GM23338 (cell line): Measurements from ENCODE around the gene FBXO17. TPM values are rescaled to one million over a fixed set of nuclear protein-coding genes. Genes with fewer than 3 reads are reported as not detected.

ENCODE experiments used
- ATAC-seq: fragments of 200-7000 bp; cut with Tn5 transposase; 3 replicates; pipeline ENCODE4 v1.9.1; 2020
- DNase-seq: peaks from one replicate; pipeline ENCODE4 v3.0.0-alpha.2; 2015; ENCODE audit warnings: low spot score
- H2AFZ ChIP-seq: fragments of 200-600 bp; sonication (generic); 2 replicates; pipeline ENCODE4 v1.8.0; 2016; ENCODE audit warnings: antibody characterized with exemption, mild to moderate bottlenecking, moderate library complexity
- H3F3A ChIP-seq: fragments of 200-600 bp; sonication (generic); replicated peaks from 2 replicates; pipeline ENCODE4 v1.8.0; 2017; ENCODE audit warnings: antibody characterized with exemption, mixed run types, low read depth
- H3K27ac ChIP-seq: fragments of 200-600 bp; sonication (generic); 2 replicates; pipeline ENCODE4 v1.6.1; 2016; ENCODE audit warnings: low read depth
- H3K27me3 ChIP-seq: fragments of 200-600 bp; sonication (generic); 2 replicates; pipeline ENCODE4 v1.8.0; 2016; ENCODE audit warnings: mild to moderate bottlenecking, mixed run types, moderate library complexity; ENCODE audit not compliant: insufficient read depth
- H3K36me3 ChIP-seq: fragments of 200-600 bp; sonication (generic); 2 replicates; pipeline ENCODE4 v1.8.0; 2016; ENCODE audit warnings: mild to moderate bottlenecking; ENCODE audit not compliant: insufficient read depth
- H3K4me1 ChIP-seq: fragments of 200-600 bp; sonication (generic); 2 replicates; pipeline ENCODE4 v1.8.0; 2016; ENCODE audit warnings: mild to moderate bottlenecking, moderate library complexity; ENCODE audit not compliant: insufficient read depth
- H3K4me2 ChIP-seq: fragments of 200-600 bp; sonication (generic); 2 replicates; pipeline ENCODE4 v1.7.1; 2017; ENCODE audit warnings: mixed run types
- H3K4me3 ChIP-seq: fragments of 200-600 bp; sonication (generic); 2 replicates; pipeline ENCODE4 v1.6.1; 2016; ENCODE audit warnings: mixed run types
- H3K79me2 ChIP-seq: fragments of 200-600 bp; sonication (generic); replicated peaks from 2 replicates; pipeline ENCODE4 v1.8.0; 2017; ENCODE audit warnings: mild to moderate bottlenecking; ENCODE audit not compliant: insufficient read depth
- H3K9me2 ChIP-seq: fragments of 200-600 bp; sonication (generic); 2 replicates; pipeline ENCODE4 v1.8.0; 2017; ENCODE audit not compliant: insufficient read depth
- H4K20me1 ChIP-seq: fragments of 200-600 bp; sonication (generic); replicated peaks from 2 replicates; pipeline ENCODE4 v1.8.0; 2017; ENCODE audit warnings: mild to moderate bottlenecking; ENCODE audit not compliant: insufficient read depth
- H3K27ac Mint-ChIP-seq: 2 replicates; pipeline ENCODE4 v1.8.0; 2020; ENCODE audit warnings: inconsistent platforms, mild to moderate bottlenecking, moderate library complexity, mixed read lengths
- H3K27me3 Mint-ChIP-seq: 3 replicates; pipeline ENCODE4 v1.8.0; 2022; ENCODE audit warnings: low read depth, mild to moderate bottlenecking, moderate library complexity, mixed read lengths, inconsistent platforms; ENCODE audit not compliant: insufficient read depth, poor library complexity
- H3K36me3 Mint-ChIP-seq: 3 replicates; pipeline ENCODE4 v1.8.0; 2021; ENCODE audit warnings: low read depth, mild to moderate bottlenecking, inconsistent platforms, moderate library complexity, mixed read lengths
- H3K4me1 Mint-ChIP-seq: 3 replicates; pipeline ENCODE4 v1.8.0; 2020; ENCODE audit warnings: mild to moderate bottlenecking, inconsistent platforms, mixed read lengths
- H3K4me3 Mint-ChIP-seq: 3 replicates; pipeline ENCODE4 v1.8.0; 2021; ENCODE audit warnings: moderate library complexity, mild to moderate bottlenecking, inconsistent platforms, mixed read lengths
- H3K9me3 Mint-ChIP-seq: 3 replicates; pipeline ENCODE4 v1.8.0; 2020; ENCODE audit warnings: moderate library complexity, mild to moderate bottlenecking, inconsistent platforms, mixed read lengths
- CREB1 ChIP-seq: fragments of 250-450 bp; sonication (Bioruptor Pico); IDR thresholded peaks from 2 replicates; pipeline ENCODE4 v1.5.0; 2020; ENCODE audit warnings: low read depth, mild to moderate bottlenecking, moderate library complexity
- CTCF ChIP-seq, 2 experiments: fragments of 200-600 bp in 1 of 2; sonication (generic) in 1 of 2; conservative IDR thresholded peaks; 2 replicates each; pipeline versions ENCODE4 v1.5.1 to v1.6.1; 2016 to 2017; ENCODE audit warnings: antibody characterized with exemption in 2 of 2, low read depth in 2 of 2, mild to moderate bottlenecking in 2 of 2, moderate library complexity in 1 of 2
- EZH2 ChIP-seq: fragments of 200-600 bp; sonication (generic); IDR thresholded peaks from one replicate; pipeline ENCODE4 v1.8.0; 2017; ENCODE audit warnings: antibody characterized with exemption, mild to moderate bottlenecking, low read depth; ENCODE audit not compliant: unreplicated experiment
- EZH2phosphoT487 ChIP-seq: fragments of 200-600 bp; sonication (generic); IDR thresholded peaks from one replicate; pipeline ENCODE4 v1.8.1; 2018; ENCODE audit warnings: antibody characterized with exemption; ENCODE audit not compliant: unreplicated experiment
- JUNB ChIP-seq: IDR thresholded peaks from one replicate; pipeline ENCODE4 v1.6.1; 2016; ENCODE audit warnings: antibody characterized with exemption; ENCODE audit not compliant: unreplicated experiment
- NANOG ChIP-seq: IDR thresholded peaks from 2 replicates; pipeline ENCODE4 v1.6.1; 2016; ENCODE audit warnings: antibody characterized with exemption, borderline replicate concordance
- POLR2AphosphoS5 ChIP-seq: IDR thresholded peaks from 2 replicates; pipeline ENCODE4 v1.6.1; 2016; ENCODE audit warnings: antibody characterized with exemption, low read depth
- REST ChIP-seq: IDR thresholded peaks from one replicate; pipeline ENCODE4 v1.6.1; 2018; ENCODE audit warnings: antibody characterized with exemption; ENCODE audit not compliant: unreplicated experiment
- STAT1 ChIP-seq: IDR thresholded peaks from one replicate; pipeline ENCODE4 v1.6.1; 2016; ENCODE audit warnings: antibody characterized with exemption; ENCODE audit not compliant: unreplicated experiment
- ZNF114 ChIP-seq: fragments of 250-450 bp; sonication (Bioruptor Pico); IDR thresholded peaks from 2 replicates; pipeline ENCODE4 v1.5.0; 2020; ENCODE audit warnings: mild to moderate bottlenecking, moderate library complexity
- ZNF331 ChIP-seq: fragments of 250-450 bp; sonication (Bioruptor Pico); IDR thresholded peaks from 2 replicates; pipeline ENCODE4 v1.5.0; 2020; ENCODE audit warnings: low read depth, mild to moderate bottlenecking, moderate library complexity
- ZNF462 ChIP-seq: fragments of 250-450 bp; sonication (Bioruptor Pico); IDR thresholded peaks from 2 replicates; pipeline ENCODE4 v1.5.0; 2020; ENCODE audit warnings: mild to moderate bottlenecking, moderate library complexity
- polyA plus RNA-seq: library from polyadenylated mRNA; unstranded; fragments of >200 nt; fragmentation: Nextera tagmentation; extraction: Ambion mirVana; gene quantifications from 2 replicates; pipeline ENCODE4 v1.2.1, GENCODE V29; 2016
- total RNA-seq: library from RNA; depleted of rRNA; stranded (reverse); fragments of >200 nt; shearing (Covaris generic); gene quantifications from 2 replicates; pipeline ENCODE4 v1.2.3, GENCODE V29; 2014
- TF ChIP-seq, protein P1 (sequence below): IDR thresholded peaks from 2 replicates; pipeline ENCODE4 v1.6.1; 2016; ENCODE audit warnings: antibody characterized with exemption

The FBXO17 gene
- total and polyA plus RNA-seq, 2 experiments from 2014 or later: 17.2 to 29.0 TPM

GRCh38 chr19:39021063-39021462 lies 45.5 kb upstream of the FBXO17 start:
- Histone ChIP-seq H3F3A (no peaks in the 10 kb centered on the region), H3K27ac (no peak overlapping the region), H3K9me2 (no peaks in the 10 kb centered on the region), H3K27me3 (no peaks in the 10 kb centered on the region), H3K4me2 (no peak overlapping the region), H3K79me2 (no peaks in the 10 kb centered on the region), H2AFZ (no peak overlapping the region), H3K4me3 (no peak overlapping the region), H3K4me1 (no peaks in the 10 kb centered on the region), H4K20me1 (peaks cover 6% of the 10 kb centered on the region; the same call in 1 of the 2 replicates), H3K36me3 (no peaks in the 10 kb centered on the region)
- Mint-ChIP-seq H3K27me3 (peaks cover 4% of the 10 kb centered on the region), H3K36me3 (peaks cover 17% of the 10 kb centered on the region), H3K4me3 (no peak overlapping the region), H3K27ac (no peak overlapping the region), H3K9me3 (no peaks in the 10 kb centered on the region; the same call in 2 of the 3 replicates), H3K4me1 (no peaks in the 10 kb centered on the region)
- no peak for ATAC-seq
- DNase-seq: no peak
- no peak for TF ChIP-seq EZH2
- TF ChIP-seq ZNF462 (CRISPR knock-in tag): no peak
- no peak for TF ChIP-seq EZH2phosphoT487
- TF ChIP-seq POLR2AphosphoS5: no peak
- TF ChIP-seq ZNF114: no peak
- TF ChIP-seq, protein P1, sequence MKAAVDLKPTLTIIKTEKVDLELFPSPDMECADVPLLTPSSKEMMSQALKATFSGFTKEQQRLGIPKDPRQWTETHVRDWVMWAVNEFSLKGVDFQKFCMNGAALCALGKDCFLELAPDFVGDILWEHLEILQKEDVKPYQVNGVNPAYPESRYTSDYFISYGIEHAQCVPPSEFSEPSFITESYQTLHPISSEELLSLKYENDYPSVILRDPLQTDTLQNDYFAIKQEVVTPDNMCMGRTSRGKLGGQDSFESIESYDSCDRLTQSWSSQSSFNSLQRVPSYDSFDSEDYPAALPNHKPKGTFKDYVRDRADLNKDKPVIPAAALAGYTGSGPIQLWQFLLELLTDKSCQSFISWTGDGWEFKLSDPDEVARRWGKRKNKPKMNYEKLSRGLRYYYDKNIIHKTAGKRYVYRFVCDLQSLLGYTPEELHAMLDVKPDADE: no peak
- no peak for TF ChIP-seq STAT1
- TF ChIP-seq CREB1 (CRISPR knock-in tag): no peak
- no peak for TF ChIP-seq ZNF331 (CRISPR knock-in tag)
- TF ChIP-seq JUNB: no peak
- no peak for TF ChIP-seq REST
- no peak for TF ChIP-seq CTCF (conservative IDR thresholded peaks at IDR 0.05; ENCODE audit: low read depth in 2 of 2)
- TF ChIP-seq NANOG: no peak
